GM18873 (cell line): ENCODE data around the gene NAT9.
A peak's percentile ranks its signal among the peaks of the same experiment; 100 is the strongest.

Experiments used
- ATAC-seq: cut with Tn5 transposase; IDR thresholded peaks from one replicate; pipeline ENCODE4 v1.9.1; 2021; ENCODE audit warnings: mild to moderate bottlenecking, moderate library complexity, moderate number of reproducible peaks; ENCODE audit not compliant: unreplicated experiment, low FRiP score

The NAT9 gene

DNA sequence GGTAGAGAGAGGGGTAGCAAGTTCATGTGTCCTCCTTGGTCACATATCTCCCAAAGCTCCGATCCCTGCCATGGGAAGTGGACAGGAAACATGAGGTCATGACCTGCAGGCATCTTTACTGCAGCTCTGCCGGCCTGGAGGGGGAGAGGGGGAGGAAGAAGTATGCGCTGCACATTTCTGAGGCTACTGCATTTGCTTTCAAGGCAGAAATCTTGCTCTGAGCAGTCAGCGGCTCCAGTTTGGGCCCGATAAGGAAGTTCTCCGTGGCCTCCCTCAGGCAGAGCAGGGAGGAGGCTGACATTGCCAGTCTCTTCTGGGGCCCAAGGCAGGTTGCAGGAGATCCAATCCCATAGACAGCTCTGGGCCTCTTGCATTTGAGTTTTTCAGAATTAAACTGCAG lies 29.2 kb downstream of the NAT9 start:
- no peak for ATAC-seq

DNA sequence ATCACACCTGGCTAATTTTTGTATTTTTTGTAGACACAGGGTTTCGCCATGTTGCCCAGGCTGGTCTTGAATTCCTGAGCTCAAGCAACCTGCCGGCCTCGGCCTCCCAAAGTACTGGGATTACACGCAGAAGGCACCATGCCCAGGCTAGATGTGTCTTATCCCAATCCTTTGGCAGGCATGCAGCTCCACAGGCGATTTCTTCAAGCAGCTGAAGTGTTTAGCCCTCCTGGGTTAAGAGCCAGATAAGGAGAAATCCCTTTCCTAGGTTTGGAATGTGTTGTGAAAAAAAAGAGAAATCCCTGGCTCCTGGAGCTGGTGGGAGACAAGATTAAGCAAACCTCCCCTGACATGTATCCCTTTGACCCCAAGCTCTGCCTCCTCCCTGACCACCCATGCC lies 29.8 kb downstream of the NAT9 start:
- no peak for ATAC-seq

DNA sequence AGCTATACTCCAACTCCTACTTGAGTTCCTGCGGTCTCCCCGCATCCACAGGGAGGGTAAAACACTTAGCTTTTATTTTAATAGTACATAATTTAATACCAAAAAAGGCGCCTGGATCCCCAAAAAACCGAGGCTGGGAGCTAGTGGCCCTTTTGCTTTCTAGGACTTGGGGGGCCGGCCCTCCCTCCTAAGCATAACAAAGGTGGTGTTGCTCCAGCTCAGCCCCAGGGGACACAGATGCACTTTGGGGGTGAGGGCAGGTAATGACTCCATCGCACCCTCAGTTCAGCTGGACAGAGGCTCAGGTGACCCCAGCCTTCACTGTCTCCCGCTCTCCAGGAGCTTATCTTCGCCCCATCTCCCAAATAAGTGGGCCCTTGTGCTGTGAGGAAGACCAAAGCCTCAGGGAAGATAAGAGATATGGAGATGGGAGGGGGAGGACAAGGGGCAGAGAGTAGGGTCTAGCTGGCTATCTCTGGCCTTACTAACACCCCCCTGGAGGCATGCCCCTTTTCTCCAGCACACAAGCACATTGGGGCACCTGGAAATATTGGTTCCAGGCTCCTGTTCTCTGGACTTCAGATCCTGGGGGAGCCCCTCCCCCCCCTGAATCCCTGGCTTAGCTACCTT lies 30.5 kb downstream of the NAT9 start:
- no peak for ATAC-seq

DNA sequence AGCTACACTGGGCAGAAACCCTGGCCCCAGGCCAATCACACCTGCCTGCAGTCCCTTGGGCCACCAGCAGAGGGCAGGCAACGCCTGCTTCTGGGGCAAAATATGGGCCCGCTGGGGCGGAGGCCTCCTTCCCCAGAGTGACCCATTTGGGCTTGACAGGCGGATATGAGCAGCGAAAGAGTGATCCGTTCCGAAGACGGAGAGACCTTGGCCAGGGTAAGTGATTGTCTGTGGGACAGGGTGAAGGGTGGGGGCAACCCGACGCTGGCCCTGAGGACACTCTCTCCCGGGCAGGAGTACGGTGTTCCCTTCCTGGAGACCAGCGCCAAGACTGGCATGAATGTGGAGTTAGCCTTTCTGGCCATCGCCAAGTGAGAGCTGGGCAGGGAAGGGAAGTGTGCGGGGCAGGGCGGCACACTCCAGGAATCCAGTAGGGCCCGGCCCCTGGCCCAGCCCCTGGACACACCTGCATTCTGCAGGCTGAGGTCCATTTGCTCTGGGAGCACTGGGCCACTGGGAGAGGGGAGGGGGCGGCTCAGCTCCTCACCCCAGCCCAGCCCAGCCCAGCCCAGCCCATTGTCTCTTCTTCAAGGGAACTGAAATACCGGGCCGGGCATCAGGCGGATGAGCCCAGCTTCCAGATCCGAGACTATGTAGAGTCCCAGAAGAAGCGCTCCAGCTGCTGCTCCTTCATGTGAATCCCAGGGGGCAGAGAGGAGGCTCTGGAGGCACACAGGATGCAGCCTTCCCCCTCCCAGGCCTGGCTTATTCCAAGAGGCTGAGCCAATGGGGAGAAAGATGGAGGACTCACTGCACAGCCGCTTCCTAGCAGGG lies 31.2 kb downstream of the NAT9 start:
- ATAC-seq = no peak

DNA sequence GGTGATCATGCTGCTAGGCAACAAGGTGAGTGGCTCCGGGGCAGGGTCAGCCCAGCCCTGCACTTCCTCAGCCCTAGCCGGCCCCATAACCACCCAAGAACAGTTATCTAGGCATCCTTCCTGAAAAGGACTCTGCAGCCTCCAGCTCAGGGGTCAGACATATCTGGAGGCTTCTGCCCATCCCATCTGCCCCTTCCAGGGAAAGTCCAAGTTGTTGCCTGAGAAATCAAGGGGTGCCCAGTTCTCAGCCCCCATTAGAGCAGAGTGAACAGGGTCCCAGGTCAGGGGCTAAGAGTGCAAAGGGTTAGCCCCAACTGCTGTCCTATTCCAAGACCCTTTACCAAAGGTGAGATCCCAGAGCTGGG lies 31.8 kb downstream of the NAT9 start:
- no peak for ATAC-seq

DNA sequence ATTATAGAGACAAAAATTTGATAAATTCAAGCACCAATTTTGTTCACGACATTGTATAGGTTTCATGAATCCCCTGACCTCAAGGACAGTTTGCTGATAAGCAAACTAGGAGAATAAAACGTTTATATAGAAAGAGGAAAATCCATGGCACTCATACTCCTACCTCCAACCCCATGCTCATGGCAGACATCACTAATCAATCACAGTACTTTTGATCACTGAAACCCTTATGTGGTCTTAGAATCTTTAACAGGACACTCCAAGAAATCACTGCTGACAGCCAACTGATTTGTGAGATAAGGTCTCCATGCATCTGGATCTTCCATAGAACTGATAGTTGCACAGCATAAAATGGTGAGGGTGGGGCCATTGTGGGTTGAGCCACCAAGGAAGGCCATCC lies 32.4 kb downstream of the NAT9 start:
- no peak for ATAC-seq

DNA sequence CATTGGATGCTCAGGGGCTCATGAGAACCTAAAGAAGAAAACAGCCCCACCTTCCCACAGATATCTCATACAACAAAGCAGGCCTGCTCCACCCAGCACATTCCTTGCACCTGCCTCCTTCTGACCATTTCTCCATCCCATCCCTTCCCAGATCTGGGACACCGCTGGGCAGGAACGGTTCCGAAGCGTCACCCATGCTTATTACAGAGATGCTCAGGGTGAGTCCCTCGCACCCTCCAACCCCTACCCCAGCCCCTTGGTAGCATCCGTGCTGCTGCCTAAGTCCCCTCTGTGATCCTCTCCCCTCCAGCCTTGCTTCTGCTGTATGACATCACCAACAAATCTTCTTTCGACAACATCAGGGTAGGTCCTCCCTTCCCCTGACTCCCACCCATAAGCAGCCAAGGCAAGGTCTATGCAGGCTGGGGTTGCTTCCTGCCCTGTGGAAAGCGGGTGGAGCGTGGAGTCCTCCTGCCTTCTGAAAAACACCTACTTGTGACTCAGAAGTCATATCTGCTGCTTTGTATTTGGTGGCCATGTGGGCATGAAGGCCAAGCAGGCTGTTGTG lies 33.1 kb downstream of the NAT9 start:
- no peak for ATAC-seq

DNA sequence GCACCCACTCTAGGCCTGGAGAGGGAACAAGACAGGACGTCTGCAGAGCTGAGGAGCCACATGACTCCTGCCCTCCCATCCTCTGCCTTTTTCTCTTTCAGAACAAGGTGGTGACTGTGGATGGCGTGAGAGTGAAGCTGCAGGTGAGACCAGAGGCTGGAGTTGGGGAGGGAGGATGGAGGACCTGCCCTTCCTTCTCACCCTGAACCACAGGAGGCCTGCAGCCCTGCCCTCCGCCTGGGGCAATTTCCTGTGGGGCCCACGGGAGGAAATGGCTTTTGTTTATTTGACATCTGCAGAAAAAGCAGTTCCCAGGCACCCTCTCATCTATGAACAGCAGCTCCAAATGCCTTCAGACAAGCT lies 34.0 kb downstream of the NAT9 start:
- no peak for ATAC-seq

DNA sequence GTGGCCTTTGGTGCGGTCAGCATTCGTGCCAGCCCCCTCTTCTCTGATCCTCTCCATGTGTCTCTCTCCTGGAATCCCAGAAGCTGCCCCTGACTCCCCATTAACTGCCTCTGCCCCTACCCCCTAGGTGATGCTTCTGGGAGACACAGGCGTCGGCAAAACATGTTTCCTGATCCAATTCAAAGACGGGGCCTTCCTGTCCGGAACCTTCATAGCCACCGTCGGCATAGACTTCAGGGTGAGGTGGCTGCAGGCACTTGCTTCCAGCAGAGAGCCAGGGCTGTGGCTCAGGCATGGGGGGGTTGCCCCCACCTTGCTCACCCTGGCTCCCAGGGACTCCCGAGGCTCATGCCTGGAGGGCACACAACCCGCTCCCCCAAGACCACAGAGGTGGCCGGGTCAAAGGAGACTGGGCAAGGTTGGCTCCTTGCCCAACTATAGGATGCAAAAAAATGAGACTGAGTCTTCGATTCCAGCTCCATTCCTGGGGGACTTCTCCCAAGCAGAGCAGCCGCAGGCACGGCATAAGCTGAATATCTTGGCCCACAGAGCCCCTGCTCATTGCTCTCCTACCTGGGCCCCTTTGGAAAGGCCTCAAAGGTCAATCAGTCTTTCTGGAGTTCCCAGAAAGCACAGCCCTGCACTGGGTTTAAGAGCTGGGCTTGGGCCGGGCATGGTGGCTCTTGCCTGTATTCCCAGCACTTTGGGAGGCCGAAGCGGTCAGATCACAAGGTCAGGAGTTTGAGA lies 35.3 kb downstream of the NAT9 start:
- ATAC-seq = no peak

DNA sequence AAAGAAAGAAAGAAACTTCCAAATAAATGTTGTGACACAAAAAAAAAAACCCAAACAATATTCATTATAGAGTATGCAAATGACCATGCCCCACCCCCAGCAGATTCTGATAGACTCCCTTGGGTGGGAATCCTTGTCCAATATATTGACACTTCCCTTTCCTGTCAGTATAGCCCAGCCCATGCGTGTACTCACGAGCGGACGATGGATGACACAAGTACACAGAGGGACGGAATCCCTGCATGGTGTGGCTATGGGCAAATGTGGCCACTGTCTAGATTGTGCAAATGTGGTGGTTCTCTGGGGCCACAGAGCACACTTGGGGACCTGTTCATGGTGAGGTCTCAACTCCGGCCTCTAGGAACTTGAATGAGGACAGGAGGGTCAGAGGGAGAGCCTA lies 36.0 kb downstream of the NAT9 start:
- no peak for ATAC-seq

DNA sequence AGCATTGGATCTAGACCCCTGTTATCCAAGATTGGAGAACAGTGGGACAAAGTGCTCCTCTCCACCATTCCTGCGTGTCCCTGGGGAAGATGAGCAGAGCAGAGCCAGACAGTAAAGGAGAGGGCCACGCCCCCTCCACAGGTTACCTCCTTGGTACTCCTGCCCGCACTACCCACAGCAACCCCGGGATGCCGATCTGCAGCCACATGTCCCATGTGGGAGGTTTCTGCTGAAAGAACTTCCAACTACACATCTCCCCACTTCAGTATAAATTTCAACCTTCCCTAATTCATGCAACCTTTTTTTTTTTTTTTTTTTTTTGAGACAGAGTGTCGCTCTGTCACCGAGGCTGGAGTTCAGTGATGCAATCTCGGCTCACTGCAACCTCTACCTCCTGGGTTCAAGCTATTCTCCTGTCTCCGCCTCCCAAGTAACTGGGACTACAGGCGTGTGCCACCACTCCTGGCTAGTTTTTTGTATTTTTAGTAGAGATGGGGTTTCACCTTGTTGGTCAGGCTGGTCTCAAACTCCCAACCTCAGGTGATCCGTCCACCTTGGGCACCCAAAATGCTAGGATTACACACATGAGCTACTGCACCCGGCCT lies 36.8 kb downstream of the NAT9 start:
- no peak for ATAC-seq

DNA sequence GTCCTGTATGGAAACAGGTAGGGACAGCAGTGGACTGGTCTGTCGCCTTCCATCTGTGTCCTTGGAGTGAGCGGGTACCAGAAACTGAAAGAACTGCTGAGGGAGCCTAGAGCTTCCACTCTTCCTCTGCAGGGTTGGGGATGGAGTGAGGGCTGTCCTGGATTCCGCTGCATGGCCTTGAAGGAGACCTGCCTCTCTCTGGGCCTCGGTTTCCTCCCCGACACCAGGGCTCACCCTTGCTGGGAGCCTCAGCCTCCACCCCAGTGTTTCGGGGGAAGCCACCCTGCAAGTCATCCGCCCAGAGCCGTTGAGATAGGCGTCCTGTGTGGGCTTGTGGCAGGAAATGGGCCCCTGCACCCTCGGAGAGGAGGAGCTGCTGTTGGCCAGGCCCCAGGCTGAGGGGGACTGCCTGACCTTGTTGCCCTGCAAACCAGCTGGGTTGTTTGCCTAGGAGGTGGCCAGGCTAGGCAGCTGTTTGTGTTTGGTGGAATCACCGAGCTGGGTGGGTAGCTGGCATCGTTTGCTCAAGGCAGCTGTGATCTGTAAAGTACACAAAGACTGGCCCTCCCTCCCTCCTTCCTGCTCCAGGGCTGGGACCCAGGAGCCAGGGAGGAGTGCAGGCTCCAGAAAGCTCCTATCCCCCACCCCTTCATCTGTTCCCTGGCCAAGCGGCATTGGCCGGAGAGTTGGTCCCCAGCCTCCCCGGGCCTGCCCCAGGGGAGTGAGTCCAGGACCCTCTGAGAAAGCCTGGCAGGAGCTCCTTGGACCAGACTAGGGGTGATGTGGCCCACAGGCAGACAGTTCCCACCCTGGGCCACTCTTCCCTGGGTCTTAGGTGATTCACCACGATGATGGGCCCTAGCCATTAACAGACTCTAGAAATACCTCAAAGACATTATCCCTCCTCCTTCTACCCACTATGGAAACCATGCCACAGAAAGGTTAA lies 37.8 kb downstream of the NAT9 start:
- peak; percentile 34 for ATAC-seq

DNA sequence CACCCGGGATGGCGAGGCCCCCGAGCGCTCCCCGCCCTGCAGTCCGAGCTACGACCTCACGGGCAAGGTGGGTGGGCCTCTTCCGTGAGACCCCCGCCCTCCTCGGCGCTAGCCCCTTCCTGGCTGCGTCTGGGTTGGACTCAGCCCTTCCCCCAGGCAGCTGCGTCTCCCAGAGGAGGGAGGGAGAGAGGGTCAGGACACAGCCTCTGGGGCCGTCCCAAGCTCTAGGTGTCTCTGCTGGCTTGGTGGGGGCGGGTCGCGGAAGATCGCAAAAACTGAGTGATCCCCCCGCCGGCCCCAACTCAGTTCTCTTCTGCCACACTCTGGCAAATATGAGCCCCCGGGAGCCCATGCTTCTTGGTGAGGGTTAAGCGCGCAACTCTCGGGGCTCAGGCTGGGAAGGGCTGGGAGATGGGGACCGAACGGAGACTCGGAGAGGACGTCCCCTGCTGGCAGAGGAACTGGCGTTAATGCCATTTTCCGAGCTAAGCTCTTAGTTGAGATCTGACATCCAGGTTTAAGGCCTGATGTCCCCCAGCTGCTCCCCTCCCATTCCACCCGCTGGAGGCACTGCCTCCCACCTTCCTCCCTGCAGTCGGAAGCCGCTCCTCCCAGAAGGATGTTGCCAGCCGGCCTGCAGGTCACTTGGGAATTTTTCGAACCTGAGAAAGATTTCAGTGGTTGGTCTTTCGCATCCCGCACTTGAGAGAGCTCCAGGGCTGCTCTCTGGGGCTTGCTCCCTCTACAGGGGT lies 38.7 kb downstream of the NAT9 start:
- no peak for ATAC-seq

DNA sequence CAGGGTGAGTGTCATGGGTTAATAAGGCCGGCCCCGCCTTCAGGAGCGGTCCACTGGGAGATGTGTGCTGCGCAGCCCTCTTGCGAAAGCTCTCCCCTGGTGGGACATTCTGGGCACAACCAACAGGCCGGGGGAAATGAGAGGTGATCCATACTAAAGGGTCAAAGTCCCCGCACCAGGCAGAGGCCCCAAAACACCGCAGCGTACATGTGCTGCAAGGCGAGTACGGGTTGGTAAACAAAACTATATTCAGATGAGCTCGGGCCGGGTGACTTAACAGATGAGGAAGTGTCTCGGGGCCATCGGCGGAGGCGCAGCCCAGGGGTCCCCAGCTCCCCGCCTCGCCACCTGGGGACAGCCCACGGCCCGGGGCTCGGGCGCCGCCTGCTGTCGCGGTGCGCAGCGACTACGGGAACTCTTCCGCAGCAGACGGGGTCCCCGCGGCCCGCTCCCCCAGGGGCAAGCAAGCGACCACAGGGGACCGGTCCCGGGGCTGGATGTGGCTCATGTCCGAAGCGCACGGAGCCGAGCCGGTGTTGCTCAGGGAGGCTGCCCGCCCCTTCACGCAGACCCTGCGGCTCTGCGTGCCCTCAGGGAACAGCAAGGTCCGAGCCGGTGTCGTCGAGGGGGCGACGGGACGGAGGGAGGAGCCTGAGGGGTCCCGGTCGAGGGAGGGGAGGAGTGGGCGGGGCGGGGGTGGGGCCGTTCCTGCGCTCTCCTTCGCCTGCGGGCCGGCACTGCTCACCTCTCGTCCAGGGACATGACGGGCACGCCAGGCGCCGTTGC lies 39.4 kb downstream of the NAT9 start, which contains the start of gene RAB37:
Gene RAB37, plus strand, starts transcription at position 744 of the 786 bp plus-strand sequence. Its CDS starts 17 bp downstream, at position 761.
- no peak for ATAC-seq

DNA sequence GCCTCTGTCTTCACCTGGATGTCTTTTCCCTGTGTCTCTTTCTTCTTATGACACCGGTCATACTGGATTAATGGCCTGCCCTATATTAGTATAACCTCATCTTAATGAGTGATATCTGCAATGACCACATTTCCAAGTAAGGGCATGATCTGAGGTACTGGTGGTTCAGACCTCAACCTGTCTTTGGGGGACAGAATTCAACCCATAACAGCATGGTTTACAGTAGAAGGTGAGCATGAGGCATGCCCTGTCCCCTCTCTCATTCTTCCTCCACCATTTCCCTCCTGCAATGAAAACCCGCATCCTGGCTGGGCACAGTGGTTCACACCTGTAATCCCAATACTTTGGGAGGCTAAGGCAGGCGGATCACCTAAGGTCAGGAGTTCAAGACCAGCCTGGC lies 41.9 kb downstream of the NAT9 start:
- ATAC-seq = no peak

DNA sequence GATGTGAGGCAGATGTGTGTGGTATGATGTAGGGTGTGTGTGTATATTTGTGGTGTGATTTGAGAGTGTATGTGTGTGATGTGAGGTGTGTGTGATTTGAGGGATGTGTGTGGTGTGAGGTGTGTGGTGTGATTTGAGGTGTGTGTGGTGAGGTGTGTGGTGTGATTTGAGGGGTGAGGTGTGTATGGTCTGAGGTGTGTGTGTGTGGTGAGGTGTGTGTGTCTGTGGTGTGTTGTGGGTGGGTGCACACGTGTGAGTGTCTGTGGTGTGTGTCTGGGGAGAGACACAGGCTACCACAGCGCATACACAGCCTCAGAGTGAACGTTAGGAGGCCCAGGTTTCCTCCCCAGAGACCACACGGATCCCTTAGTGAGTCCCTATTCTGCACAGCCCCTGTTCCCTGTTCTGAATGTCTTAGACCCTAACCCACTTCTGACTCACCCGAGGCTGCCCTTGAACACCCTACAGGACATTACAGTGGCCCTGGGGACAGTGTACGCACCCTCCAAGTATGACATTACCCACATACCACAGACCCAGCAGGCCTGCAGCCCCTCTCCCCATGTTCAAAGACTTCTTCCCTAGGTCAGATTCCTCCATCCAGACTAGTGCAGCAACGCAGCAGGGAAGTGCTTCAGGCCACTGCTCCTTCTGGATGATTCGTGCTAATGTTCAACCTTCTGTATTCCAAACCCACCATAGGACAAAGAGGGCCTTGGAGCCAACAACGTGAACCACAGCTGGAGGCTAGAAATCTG lies 42.6 kb downstream of the NAT9 start:
- ATAC-seq = no peak

DNA sequence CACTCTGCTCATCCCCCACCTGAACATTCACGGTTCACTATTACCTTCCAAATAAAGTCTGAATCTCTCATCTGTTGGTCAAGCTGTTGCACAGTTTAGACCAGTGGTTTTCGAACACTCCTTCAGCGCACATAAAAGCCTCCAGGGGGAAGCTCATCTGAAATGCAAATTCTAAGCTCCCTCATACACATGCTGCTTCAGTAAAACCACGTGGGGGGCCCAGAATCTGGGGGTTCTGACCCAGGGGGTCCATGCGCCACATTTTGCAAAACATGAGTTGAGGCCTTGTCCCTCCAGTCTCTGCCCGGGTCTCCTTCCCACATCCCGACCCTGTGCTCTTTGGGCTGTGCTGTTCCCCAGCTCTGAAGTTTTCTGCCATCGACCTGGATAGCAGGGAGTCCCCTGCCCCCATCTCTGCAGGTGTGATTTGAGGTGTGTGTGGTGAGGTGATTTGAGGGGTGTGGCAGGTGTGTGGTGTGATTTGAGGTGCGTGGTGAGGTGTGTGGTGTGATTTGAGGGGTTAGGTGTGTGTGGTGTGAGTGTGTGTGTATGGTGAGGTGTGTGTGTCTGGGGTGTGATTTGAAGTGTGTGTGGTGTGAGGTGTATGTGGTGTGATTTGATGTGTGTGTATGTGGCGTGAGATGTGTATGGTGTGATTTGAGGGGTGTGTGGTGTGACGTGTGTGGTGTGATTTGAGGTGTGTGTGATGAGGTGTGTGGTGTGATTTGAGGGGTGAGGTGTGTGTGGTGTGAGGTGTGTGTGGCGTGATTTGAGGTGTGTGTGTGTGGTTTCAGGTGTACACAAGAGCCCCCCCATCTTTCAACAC lies 43.9 kb downstream of the NAT9 start:
- no peak for ATAC-seq
